Measurements from ENCODE around the gene FAM98B.
A peak's percentile ranks its signal among the peaks of the same experiment; 100 is the strongest.
"Not testable (repeated sequence)": the region's sequence is repeated elsewhere in the genome, so short reads cannot be mapped to it uniquely, and the experiment has no call there.

The FAM98B gene
- long read RNA-seq, donor 1, full-length matches to known transcripts: 9 of 9 reads
- long read RNA-seq, donor 1, partial matches to known transcripts: 0 of 9 reads
- long read RNA-seq, donor 1, other reads (novel, unspliced or antisense): 0 of 9 reads
- long read RNA-seq, donor 2, full-length matches to known transcripts: 5 of 5 reads
- long read RNA-seq, donor 2, partial matches to known transcripts: 0 of 5 reads
- long read RNA-seq, donor 2, other reads (novel, unspliced or antisense): 0 of 5 reads
- long read RNA-seq, donor 3, full-length matches to known transcripts: 8 of 8 reads
- long read RNA-seq, donor 3, partial matches to known transcripts: 0 of 8 reads
- long read RNA-seq, donor 3, other reads (novel, unspliced or antisense): 0 of 8 reads
- long read RNA-seq, donor 4, full-length matches to known transcripts: 12 of 17 reads
- long read RNA-seq, donor 4, partial matches to known transcripts: 5 of 17 reads
- long read RNA-seq, donor 4, other reads (novel, unspliced or antisense): 0 of 17 reads
- long read RNA-seq, donor 5, full-length matches to known transcripts: 6 of 6 reads
- long read RNA-seq, donor 5, partial matches to known transcripts: 0 of 6 reads
- long read RNA-seq, donor 5, other reads (novel, unspliced or antisense): 0 of 6 reads
- long read RNA-seq, donor 6, full-length matches to known transcripts: 4 of 27 reads
- long read RNA-seq, donor 6, partial matches to known transcripts: 23 of 27 reads
- long read RNA-seq, donor 6, other reads (novel, unspliced or antisense): 0 of 27 reads
- long read RNA-seq, donor 7: 0 reads
- long read RNA-seq, donor 8, full-length matches to known transcripts: 19 of 19 reads
- long read RNA-seq, donor 8, partial matches to known transcripts: 0 of 19 reads
- long read RNA-seq, donor 8, other reads (novel, unspliced or antisense): 0 of 19 reads

DNA sequence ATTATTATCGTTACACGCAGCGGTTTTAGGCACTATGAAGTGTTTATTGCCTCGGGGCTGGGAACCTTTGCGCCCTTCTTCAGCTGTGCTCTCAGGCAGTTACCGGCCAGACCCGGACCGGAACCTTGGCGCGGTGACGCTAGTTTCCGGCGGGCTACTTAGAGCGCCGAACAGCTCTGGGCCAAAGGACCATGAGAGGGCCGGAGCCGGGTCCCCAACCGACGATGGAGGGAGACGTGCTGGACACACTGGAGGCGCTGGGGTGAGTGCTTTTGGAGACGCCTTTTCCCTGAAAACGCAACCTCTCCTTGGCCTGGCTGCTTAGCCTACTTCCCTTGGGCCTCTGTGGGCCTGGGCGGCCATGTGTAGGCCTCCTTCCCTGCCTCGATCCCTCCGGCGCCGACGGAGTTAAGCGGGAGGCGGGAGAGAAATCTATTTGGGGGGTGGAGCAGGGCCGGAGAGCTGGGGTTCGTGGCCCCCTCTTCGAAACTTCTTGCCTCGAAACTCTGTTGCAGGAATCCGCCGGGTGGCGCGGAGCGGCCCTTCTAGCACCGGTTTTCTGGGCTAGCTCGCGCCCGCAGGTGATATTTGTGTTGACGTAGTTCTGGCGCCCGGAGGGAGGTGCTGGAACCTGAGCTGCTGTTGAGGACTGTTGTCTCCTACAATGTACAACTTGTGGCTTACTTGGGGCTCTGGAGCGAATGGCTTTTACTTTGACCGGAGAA lies at the start of gene FAM98B:
Gene FAM98B (plus strand): TSS at position 157 of the 725 bp plus-strand sequence. CDS start 35 bp downstream, at position 192.
- DNase-seq: peak; percentile 99

DNA sequence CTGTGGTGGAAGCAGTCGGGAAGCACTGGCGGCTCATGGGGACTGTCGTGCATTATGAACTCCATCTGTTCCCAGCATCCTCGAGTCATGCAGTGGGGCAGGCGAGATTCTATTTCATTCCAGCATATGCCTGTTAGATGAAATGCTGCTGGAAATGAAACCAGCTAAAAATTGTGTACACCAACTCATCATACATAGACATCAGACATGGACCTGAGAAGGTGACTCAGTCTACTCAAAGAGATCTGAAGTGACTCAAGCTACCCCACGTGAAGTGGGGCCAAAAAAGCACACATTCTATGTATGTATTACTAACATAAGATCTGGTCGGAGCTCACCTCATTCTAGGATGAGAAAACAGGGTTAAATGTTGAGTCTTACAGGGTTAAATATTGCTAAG lies 47.5 kb upstream of the FAM98B start:
- DNase-seq: no peak

DNA sequence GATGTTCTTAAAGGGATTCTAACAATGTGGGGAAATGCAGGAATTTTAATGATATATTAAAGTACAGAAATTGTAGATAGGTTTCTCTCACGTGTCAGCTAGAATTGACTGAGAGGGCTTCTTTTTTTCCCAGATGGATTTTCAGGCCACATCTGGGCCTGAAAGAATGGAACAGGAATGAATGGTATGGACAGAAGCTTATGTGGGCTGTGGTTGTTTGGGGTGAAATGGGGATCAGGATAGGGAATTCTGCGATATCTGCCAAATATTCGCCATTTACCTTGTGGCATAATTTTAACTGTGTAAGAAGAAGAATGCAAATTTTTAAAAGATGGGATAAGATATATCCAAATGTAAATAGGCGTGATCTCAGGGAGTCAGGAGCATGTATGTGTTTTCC lies 45.4 kb upstream of the FAM98B start:
- no peak for DNase-seq

DNA sequence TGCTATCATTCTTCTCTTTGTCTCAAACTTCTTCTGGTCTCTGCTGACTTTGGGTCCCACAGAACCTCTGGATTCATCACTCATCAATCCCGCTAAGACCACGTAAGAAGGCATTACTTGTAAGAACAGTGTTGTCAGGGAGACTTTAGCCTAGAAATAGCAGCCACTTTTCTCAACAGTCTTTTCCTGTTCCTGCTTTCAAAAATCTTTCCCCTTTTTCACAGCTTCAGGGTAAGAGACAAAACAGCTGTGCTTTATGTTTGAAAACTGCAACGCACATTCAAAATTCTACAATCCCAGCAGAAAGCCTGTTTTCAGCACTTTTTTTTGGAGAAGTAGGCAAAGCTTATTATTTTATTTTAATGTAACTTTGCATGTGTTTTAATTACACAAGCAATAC lies 42.0 kb upstream of the FAM98B start:
- no peak for DNase-seq

DNA sequence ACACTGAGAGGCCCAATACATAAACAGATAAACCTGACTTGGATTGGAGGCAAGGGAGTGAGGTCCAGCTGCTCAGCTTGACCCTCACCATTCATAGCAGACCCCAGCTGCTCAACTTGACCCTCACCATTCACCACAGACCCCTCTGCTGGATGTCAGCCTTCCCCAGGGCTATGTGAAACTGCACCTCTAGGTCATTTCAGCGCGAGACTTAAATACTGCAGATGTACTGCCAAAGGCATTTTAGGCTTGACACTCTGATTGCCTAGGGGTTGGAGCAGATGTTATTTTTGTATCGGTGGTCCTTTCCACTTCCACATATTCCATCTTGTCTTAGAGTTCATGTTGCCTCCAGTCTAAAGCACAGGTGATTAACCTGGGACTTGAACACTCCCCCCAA lies 41.5 kb upstream of the FAM98B start:
- no peak for DNase-seq

DNA sequence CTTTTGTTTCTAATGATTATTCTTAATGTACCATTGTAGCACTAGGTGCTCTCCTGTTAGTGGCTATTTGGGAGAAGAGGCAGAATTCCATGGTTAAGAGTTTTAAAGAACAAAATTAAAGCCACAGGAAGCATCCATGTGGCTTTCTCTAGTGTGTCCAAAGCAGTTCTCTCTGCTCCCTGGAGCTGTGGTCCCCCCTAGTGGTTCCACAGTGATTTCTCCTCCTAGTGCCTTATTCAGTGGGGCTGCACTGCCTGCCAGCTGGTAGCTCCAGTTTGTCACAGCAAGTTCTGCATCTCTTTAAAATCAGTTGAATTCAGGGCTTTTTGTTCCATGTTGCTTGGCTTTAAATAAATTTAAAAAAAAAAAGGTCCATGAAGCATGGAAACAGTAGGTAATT lies 39.6 kb upstream of the FAM98B start:
- DNase-seq: peak; percentile 6

DNA sequence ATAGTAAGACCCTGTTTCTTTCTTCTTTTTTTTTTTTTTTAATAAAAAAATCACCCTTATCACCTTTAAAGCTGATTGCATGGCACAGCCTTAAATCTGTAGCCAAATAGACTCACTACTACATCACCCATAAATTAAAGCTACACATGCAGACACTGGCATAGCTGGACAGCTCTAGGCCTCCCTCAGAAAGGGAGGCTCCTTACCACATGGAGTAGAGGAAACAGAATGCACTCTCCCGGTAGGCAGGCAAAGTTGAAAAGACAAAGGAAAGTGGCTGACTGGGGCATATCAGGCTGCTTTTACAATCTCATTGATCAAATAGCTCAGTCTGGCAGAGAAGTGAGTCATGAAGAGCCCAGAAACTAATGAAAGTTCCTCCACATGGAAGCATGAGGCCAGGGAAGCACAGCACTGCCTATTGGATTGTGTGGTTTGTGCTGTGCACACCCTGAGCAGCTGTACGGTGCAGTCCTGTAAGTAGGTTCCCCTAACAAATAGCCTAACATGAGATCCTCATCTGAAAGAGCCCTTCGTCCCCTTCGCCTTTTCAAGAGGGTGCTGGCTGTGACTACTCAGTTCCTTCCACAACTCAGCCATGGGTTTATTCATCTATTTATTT lies 32.7 kb upstream of the FAM98B start:
- DNase-seq: no peak

DNA sequence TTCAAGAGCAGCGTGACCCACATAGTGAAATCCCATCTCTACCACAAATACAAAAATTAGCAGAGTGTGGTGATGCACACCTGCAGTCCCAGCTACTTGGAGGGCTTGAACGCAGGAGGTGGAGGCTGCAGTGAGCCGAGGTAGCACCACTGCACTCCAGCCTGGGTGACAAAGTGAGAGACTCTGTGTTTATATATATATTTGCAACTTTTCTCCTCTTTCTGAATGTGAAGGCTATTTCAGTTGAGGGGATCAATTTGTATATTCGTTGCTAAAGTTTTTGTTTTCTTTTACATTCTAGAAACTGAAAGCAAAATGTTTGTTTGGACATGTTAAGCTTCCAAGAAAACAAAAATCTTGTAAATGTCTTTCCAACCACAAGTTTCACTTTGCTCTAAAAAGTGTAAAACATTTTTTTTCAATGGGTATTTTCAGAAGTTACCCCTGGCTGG lies 29.8 kb upstream of the FAM98B start:
- no peak for DNase-seq

DNA sequence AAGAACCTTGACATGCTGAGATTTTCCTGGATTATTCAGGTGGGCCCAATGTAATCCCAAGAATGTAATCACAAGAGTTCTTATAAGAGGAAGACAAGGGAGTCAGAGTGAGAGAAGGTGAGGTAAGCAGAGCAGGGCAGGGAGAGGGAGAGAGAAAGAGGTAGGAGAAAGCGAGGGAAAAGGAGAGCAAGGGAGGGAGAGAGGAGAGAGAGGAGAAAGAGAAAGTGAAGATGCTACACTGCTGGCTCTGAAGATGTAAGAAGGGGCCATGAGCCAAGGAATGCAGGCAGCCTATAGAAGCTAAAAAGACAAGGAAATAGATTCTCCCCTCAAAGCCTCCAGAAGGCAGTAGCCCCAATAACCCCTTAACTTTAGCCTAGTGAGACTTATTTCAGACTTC lies 28.7 kb upstream of the FAM98B start:
- DNase-seq: no peak

DNA sequence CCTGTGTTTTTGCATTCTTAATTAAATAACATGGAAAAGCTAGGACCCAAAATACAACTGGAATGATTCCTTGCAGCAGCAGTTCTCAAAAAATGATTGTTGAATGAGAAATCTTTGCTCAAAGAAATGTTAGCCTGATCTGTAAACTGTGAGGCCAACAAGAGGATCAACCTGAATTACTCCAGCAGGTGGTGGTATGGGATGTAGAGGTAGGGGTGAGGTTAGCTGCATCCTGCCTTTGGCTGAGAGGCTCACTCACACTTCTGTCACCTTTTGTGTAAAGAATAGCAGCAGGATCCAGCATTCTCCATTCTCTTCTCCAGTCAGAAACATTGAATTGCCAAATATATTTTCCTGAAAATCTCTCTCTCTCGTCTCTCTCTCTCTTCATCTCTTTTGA lies 26.5 kb upstream of the FAM98B start:
- no peak for DNase-seq

DNA sequence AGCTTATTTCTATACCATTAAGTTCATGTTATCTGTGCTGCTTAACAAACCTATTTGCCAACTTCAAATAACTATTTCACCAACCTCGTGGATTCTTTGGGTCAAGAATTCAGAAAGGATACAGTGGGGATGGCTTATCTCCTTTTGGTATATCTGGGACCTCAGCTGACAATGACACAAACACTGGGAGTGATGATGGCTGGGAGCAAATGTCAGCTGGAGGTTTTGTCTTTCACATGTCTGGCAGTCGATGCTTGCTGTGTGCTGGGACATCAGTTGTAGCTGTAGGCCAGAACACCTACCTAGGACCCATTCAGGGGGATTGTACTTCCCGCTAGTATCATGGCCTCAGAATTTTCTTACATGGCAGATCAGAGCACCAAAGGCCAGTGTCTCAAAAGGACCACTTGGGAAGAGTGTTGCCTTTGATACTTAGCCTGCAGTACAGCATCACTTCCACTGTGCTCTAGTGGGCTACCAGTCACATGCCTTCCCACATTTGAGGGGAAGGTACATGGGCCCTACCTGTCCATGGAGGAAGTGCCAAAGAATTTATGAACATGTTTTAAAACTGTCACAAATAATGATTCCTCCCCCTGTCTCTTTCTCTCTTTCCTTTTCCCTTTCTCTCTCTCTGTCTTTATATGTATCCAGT lies 23.7 kb upstream of the FAM98B start:
- DNase-seq: no peak

DNA sequence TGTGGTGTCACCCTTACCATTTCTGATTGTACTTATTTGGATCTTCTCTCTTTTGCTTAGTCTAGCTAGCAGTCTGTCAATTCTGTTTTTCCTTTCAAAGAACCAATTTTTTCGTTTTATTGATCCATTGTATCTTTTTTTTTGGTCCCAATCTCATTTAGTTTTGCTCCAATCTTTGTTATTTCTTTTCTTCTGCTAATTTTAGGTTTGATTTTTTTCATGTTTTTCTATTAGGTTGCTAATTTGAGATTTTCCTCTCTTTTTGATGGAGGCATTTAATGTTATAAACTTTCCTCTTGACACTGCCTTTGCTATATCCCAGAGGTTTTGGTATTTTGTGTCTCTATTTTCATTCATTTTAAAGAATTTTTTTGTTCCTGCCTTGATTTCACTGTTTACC lies 16.9 kb upstream of the FAM98B start:
- no peak for DNase-seq

DNA sequence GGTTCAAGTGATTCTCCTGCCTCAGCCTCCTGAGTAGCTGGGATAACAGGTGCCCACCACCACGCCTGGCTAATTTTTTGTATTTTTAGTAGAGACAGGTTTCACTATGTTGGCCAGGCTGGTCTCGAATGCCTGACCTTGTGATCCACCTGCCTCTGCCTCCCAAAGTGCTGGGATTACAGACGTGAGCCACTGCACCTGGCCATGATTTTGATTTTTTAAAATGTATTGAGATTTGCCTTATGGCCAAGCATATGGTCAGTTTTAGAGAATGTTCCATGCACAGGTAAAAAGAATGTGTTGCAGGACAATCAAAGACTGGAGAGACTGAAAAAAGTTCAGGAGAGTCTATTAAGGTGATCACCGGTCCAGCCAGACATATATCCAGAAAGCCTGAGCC lies 16.3 kb upstream of the FAM98B start:
- DNase-seq: not testable (repeated sequence)

DNA sequence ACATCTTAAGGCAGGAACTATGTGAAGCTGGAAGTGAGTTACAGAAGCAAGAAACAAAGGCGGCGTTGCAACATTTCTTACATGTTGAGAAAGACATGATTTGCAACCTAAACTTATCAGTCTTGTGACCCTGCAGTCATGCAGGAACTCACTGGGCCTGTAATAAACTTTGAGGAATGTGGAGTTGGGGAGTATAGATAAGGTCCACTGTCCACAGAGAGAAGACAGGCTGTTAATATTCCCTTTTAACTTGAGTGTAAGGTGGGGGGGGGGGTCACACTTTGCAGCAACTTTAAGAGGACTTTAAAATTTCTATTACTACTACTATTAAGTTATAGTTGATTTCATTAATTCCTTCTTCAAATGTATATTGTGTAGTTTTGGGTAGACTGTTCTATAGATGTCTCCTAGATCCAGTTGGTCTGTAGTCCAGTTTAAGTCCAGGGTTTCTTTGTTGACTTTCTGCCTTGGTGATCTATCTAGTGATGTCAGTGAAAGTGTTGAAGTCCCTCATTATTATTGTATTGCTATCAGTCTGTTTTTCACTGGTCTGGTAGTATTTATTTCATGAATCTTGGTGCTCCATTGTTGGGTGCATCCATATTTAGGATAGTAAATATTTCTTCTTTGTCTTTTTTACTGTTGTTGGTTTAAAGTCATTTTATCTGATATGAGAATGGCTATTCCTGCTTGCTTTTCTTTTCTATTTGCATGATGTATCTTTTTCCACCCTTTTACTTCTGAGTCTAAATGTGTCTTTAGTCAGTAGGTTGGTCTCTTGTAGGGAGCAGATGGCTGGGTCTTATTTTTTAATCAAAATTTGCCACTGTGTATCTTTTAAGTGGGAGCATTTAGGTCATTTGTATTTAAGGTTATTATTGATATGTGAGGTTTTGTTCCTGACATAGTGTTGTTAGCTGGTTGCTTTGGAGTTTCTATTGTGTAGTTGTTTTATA lies 15.6 kb upstream of the FAM98B start:
- no peak for DNase-seq

DNA sequence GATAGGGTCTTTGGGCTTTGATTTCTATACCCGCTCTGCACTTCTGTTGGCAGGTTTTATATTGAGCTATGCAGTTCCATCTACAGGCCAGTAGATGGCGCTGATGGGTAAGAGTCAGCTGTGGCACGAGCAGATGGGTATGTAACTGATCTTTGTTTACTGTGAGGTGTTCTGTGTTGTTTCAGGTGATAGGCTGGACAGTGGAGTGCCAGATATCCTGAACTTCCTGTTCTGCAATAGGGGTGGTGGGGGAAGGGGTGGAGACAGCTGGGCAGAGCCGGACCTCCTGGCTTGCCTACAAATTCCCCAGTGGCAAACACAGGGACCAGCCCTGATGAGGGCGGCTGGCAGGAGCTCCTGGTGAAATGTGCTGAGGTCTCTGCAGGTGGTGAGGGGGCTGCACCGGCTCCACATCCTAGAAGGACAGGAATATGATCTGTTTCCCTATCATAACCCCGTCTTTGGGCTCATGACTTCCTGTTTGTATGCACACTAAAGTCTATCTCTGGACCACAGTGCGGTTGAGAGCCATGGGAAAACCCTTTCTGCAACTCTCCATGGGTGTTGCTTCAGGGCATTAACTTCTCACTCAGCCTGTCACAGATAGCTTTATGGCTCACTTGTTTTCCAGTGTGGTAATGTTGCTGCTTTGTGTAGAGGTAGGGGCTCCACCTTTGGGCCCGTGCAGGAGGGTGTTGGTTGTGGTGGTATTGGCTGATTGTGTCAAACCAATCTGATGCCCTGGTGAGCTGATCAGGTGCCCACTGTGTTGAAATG lies 13.4 kb upstream of the FAM98B start:
- peak; percentile 53 for DNase-seq

DNA sequence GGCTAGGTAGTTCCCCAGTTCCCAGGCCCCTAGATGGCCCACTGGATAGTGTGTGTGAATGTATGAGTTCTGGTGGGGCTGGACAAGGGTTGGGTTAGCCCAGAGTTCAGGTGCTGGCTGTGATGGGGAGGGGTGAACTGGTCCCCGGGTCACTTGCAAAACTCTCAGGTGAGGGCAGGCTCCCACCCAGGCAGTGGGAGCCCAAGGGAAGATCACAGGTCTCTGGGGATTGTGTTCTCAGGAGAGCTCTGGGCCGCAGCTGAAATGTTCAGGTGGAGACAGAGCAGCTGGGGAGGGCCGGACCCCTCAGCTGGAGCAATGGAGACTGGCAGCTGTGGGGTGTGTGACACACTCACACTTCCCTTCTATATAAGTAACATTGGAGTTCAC lies 12.8 kb upstream of the FAM98B start:
- no peak for DNase-seq

DNA sequence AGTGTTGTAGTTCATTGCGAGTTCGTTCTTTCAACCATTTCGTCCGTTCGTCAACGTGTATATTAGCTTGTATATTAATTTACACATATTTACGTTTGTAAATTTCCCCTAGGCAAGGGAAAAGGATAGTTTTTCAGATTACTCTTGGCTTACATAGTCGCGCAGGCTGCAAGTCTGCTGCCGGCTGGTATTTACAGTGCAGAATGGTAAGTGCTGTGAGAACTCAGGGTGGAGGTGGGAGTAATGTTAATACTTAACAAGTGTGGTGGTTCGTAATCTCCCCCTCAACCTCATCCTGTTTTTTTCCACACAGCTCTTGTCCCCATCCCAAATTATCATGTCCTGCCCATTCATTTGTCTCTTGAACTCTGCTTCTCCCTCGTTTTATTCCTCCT lies 766 bp downstream of the FAM98B start:
- DNase-seq: no peak

DNA sequence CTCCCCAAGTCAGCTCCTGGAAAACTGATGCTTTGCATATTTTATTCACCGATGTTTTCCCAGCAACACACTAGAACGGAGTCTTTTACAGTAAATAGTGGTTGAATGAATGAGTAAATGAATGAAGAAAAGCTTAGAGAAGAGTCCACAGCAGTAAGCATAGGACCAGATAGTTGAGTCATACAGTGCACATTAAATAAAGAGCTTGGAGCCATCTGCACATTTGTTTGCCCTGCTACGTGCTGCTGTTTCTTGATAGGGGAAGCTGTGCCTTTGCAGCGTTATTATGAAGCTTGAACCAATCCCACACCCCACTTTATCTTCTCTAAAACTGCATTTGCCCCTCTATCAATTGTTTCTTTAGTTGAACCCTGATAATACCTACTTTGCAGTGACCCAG lies 1.2 kb downstream of the FAM98B start:
- DNase-seq: no peak

DNA sequence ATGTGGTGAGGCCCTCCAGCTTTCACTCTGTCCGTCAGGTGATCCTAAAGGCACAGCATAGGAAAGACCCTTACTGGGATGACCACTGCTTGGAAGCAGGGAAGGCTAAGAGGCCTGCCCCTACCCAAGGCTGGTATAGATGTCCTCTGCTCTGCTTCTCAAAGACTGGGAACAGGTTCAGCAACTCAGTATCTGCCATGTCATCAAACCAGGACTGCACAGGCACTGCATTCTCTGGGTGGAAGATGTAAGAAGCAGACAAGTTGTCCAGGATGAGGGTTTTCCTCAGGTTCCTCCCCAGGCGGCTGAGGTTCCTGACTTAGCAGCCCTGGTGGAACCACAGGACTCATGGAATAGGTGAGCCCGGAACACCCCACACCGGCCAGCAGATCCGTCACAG lies 4.7 kb downstream of the FAM98B start:
- DNase-seq: no peak

DNA sequence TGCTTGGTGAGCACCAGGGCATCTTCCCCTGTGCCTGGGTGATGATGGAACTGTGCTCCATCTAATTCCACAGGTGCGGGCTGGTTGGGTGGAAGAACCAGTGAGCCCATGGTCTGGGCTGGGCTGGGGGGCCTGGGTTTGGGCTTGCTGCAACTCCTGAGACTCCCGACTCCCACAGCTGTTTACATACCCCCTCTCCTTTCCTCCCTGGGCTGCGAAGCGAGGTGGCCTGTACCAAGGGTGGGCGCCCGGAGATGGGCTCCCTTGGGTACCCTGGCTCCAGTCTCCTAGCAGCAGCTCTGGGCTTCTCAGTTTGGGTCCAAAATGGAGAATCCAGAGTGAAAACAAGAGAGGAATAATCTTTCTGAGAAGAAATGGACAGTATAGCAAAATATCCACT lies 5.6 kb downstream of the FAM98B start:
- no peak for DNase-seq

Data from right kidney (tissue), 9 donors.